ENCODE data around the gene ZNF473.

Gene ZNF473

GRCh38 chr19:50025794-50026549 is at the start of gene ZNF473:
TSS of gene ZNF473 (plus strand) at chr19:50026005. CDS start at chr19:50031083, 5,078 bp downstream.
- DNase-seq (ENCODE audit: low spot score): peak; percentile 93

GRCh38 chr19:49976496-49976895 is 49.3 kb upstream of the ZNF473 start:
- DNase-seq (ENCODE audit: low spot score): no peak

- no peak for DNase-seq (ENCODE audit: low spot score)
Measured at GRCh38 chr19:49977076-49977475, 48.7 kb upstream of the ZNF473 start.

GRCh38 chr19:49977881-49978280 is 47.9 kb upstream of the ZNF473 start:
- no peak for DNase-seq (ENCODE audit: low spot score)

- no peak for DNase-seq (ENCODE audit: low spot score)
Measured at GRCh38 chr19:49978324-49978723, 47.5 kb upstream of the ZNF473 start.

GRCh38 chr19:49981603-49982593 is 43.9 kb upstream of the ZNF473 start:
- DNase-seq (ENCODE audit: low spot score): no peak

GRCh38 chr19:49983645-49984229 is 42.1 kb upstream of the ZNF473 start:
- peak; percentile 70 for DNase-seq (ENCODE audit: low spot score)

- DNase-seq (ENCODE audit: low spot score): no peak
Measured at GRCh38 chr19:49984491-49984890, 41.3 kb upstream of the ZNF473 start.

GRCh38 chr19:49985871-49986270 is 39.9 kb upstream of the ZNF473 start:
- DNase-seq (ENCODE audit: low spot score): no peak

- no peak for DNase-seq (ENCODE audit: low spot score)
Measured at GRCh38 chr19:49986354-49986753, 39.5 kb upstream of the ZNF473 start.

- DNase-seq (ENCODE audit: low spot score): peak; percentile 60
Measured at GRCh38 chr19:49987159-49987698, 38.6 kb upstream of the ZNF473 start.

- DNase-seq (ENCODE audit: low spot score): no peak
Measured at GRCh38 chr19:49988007-49988406, 37.8 kb upstream of the ZNF473 start.

GRCh38 chr19:49988433-49988832 is 37.4 kb upstream of the ZNF473 start:
- DNase-seq (ENCODE audit: low spot score): no peak

GRCh38 chr19:49997709-49998108 is 28.1 kb upstream of the ZNF473 start:
- DNase-seq (ENCODE audit: low spot score): no peak

GRCh38 chr19:49999371-50000010 is 26.3 kb upstream of the ZNF473 start:
- no peak for DNase-seq (ENCODE audit: low spot score)

- DNase-seq (ENCODE audit: low spot score): no peak
Measured at GRCh38 chr19:50000038-50000840, 25.6 kb upstream of the ZNF473 start.

- no peak for DNase-seq (ENCODE audit: low spot score)
Measured at GRCh38 chr19:50000841-50001557, 24.8 kb upstream of the ZNF473 start.

GRCh38 chr19:50001775-50002174 is 24.0 kb upstream of the ZNF473 start:
- DNase-seq (ENCODE audit: low spot score): no peak

GRCh38 chr19:50002386-50002960 is 23.3 kb upstream of the ZNF473 start:
- no peak for DNase-seq (ENCODE audit: low spot score)

- no peak for DNase-seq (ENCODE audit: low spot score)
Measured at GRCh38 chr19:50003254-50003788, 22.5 kb upstream of the ZNF473 start.

Measured in CD4-positive, alpha-beta T cell treated with Interleukin-6 at 100 ng/mL for 8 hours (primary cell).